Raji (cell line): ENCODE data around the gene PHYHIPL.

Experiments used
- POLR2A ChIP-seq: IDR thresholded peaks from 2 replicates; pipeline ENCODE4 v1.6.1; 2011; ENCODE audit warnings: low read depth, low read length, control low read depth; ENCODE audit not compliant: insufficient read depth

Gene PHYHIPL

GRCh38 chr10:59177836-59178235 is 1.4 kb downstream of the PHYHIPL start:
- no peak for TF ChIP-seq POLR2A

DNA sequence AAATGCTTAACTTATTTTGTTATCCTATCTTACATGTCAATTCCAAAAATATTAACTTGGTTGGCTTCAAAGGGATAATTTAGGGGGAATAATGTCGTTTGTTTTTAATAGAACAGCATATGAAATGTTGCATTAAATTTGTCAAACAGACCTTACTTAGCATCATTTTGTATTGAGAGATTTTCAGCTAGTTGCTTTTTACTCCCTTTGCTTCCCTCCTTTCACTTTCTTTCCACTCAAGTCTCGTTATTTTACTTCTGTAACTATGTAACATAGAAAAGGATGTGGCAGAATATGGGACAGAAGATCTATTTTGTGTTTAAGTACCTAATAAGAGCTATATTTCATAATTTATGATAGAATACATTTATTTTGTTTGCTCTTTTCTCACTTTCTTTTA is 2.6 kb downstream of the PHYHIPL start:
- TF ChIP-seq POLR2A = no peak

- no peak for TF ChIP-seq POLR2A
These were observed 4.3 kb downstream of the PHYHIPL start for GRCh38 chr10:59180689-59181270.

DNA sequence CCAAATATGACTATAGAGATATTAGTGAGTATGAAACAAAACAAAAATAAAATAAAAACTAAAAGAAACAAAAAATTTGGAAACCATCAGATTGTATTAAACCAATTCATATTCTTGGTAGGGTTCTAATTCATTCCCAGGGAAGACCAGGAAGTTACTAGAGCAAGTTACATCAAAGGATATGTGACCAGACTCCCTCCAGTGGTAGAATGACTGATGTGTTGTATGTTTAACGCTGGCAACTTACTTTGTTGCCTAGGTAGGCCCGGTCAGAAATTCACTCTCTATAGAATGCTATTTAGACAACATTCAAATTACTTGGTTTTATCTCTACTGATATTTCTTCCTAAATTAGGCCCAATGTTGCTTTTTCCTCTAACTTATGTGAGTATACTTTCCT is 5.2 kb downstream of the PHYHIPL start:
- no peak for TF ChIP-seq POLR2A

- TF ChIP-seq POLR2A = no peak
These were observed 13.9 kb downstream of the PHYHIPL start for GRCh38 chr10:59190332-59190731.

- no peak for TF ChIP-seq POLR2A
These were observed 29.8 kb downstream of the PHYHIPL start for GRCh38 chr10:59206204-59206720.

DNA sequence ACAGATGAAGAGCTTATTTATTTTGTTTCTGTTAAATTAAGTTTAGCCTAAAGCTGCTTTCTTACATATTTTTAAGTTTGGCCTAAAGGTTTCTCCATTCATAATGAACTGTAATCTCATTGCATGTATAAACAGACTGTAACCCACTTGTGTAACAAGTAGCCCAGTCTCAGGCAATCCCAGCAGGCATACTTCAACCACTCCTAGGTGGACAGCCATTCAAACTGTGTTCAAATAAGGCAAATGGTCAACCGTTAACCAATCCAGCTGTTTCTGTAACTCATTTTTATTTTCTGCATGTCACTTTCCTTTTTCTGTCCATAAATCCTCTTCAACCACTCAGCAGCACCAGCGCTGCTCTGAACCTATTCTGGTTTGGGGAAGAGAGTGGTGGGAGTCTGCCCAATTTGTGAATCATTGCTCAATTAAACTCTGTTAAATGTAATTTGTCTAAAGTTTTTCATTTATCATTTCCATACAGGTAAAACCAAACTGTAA is 35.9 kb downstream of the PHYHIPL start:
- TF ChIP-seq POLR2A = no peak

GRCh38 chr10:59214160-59214559 is 37.7 kb downstream of the PHYHIPL start:
- TF ChIP-seq POLR2A = no peak

- no peak for TF ChIP-seq POLR2A
These were observed 39.9 kb downstream of the PHYHIPL start for GRCh38 chr10:59216178-59216869.

DNA sequence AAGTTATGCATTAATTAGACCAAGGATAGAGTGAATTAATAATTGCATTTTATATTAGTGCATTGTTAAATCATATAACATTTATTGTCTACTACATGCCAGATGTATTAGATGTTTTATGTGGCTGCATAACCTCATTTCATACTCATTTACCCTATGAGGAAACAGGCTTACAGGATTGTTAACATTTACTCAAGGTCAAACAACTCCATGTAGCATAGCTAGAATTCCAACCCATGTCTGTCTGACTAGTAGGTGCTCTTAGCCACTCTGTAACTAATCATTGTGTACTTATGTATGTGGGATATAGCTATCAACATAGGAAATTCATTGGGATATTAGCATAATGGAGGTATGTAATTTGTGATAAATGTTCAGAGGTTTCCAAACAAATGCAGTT is 46.3 kb downstream of the PHYHIPL start:
- no peak for TF ChIP-seq POLR2A

DNA sequence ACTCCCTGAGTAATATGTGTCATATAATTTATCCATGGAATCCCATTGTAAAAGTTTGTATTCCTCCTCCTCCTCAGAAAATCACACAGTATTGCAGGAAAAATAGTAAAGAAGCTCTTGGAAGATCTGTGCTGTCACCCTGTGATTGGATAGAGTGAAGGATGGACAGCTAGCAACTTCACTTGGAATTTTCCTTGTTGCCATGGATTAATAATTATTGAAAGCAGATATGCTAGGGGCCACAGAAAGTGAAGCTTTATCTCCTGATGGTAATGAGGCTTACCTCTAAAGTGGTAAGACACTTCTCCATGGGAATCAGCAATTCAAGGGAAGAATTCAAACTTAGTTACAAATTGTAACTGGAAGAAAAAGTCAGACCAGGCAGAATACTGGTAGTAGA is 48.8 kb downstream of the PHYHIPL start:
- TF ChIP-seq POLR2A = no peak

DNA sequence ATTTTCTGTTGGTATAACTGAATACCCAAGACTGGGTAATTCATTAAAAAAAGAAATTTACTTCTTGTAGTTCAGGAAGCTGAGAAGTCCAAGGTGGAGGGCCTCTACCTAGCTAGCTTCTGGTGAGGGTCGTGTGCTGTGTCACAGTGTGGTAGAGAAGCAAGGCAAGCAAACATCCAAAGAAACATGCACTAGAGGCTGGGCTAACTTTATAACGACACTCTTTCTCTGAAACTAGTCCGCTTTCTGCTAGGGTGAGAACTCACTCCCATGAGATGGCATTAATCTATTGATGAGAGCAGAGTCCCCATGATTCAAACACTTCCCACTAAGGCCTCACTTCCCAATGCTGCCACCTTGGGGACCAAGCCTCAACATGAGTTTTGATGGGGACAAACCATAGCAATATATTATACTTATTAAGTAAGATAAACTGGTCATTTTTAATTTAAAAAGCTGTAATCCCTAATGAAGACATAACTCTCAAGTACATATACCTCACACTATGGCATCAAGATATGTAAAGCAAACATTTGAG is 50.8 kb downstream of the PHYHIPL start:
- no peak for TF ChIP-seq POLR2A

- TF ChIP-seq POLR2A = no peak
These were observed 53.0 kb downstream of the PHYHIPL start for GRCh38 chr10:59229441-59229840.

GRCh38 chr10:59234194-59234593 is 57.8 kb downstream of the PHYHIPL start:
- no peak for TF ChIP-seq POLR2A

GRCh38 chr10:59234816-59235429 is 58.5 kb downstream of the PHYHIPL start:
- TF ChIP-seq POLR2A = no peak
